AG04450 (cell line): ENCODE data around the gene FGD4. TPM values are rescaled to one million over a fixed set of nuclear protein-coding genes. Genes with fewer than 3 reads are reported as not detected.
A peak's percentile ranks its signal among the peaks of the same experiment; 100 is the strongest.

Experiments used
- CTCF ChIA-PET: fragments of 300-600, 350-600 bp; formaldehyde crosslinking; extraction: SDS; loops from one replicate; lab custom pipeline; 2022; ENCODE audit warnings: antibody characterized with exemption, inconsistent platforms; lab: Charles Lee
- POLR2A ChIA-PET: fragments of 350-600 bp; formaldehyde crosslinking; extraction: SDS; loops from one replicate; lab custom pipeline; 2021; ENCODE audit warnings: antibody characterized with exemption, inconsistent platforms; lab: Yijun Ruan, JAX
- DNase-seq: peaks from one replicate; pipeline ENCODE4 v3.0.0-alpha.2; 2011; ENCODE audit warnings: low read depth, low spot score
- H3K27ac ChIP-seq: one replicate; pipeline ENCODE4 v1.5.1; 2012; ENCODE audit warnings: low read depth, low read length, control low read depth
- H3K27me3 ChIP-seq: one replicate; pipeline ENCODE4 v1.6.0; 2012; ENCODE audit warnings: low read length; ENCODE audit not compliant: control insufficient read depth, insufficient read depth
- H3K4me3 ChIP-seq: 2 replicates; pipeline ENCODE4 v1.5.1; 2011; ENCODE audit warnings: mild to moderate bottlenecking, low read depth, low read length, control low read depth
- H3K9me3 ChIP-seq: 2 replicates; pipeline ENCODE4 v1.5.1; 2012; ENCODE audit warnings: low read length; ENCODE audit not compliant: control insufficient read depth, insufficient read depth
- polyA plus RNA-seq: library from polyadenylated mRNA; depleted of rRNA; stranded (reverse); fragments of >200 nt; gene quantifications from 2 replicates; pipeline ENCODE4 v1.2.3, GENCODE V29; 2011
- TF ChIP-seq, protein P1 (sequence below): IDR thresholded peaks from 2 replicates; pipeline ENCODE4 v1.5.1; 2011; ENCODE audit warnings: low read depth, low read length, control low read depth, inconsistent platforms

Gene FGD4
- polyA plus RNA-seq, 1 experiment: 5.1 TPM

DNA sequence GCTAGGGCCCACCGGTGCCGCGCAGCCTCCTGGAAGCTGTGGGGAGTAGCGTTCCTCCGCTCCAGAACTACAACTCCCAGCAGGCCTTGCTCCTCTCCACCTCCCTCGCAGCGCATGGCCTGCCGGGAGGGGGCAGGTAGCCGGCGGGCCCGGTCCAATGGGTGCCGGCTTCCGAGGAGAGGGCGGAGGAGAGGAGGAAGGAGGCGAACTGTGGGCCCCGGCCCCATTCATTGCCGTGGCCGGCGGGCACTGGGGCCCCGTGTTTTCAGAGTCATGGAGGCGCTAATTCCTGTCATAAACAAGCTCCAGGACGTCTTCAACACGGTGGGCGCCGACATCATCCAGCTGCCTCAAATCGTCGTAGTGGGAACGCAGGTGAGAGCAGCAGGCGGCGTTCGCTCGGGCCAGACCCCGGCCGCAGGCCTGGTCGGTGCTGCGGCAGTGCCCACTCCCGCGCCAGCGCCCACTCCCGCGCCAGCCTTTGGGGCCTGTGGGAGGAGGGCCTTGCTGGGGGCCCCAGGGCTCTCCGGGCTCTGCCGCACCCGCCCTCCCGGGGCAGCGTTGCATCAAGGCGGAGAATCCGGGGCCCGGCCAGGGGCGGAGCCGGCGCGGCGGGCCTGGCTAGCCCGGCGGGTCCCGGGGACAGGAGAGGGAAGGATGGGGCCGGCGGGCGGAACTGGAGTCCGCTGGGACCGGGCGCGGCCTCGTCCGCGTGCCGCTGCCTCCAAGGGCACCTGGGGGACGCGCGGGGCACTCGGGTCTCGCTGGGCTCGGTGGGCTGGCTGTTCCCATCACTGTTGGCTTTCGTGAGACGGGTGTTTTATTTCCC is 279.9 kb downstream of the FGD4 start, which contains the start of gene DNM1L:
Gene DNM1L (plus strand): TSS at position 211 of the 829 bp plus-strand sequence. CDS start 63 bp downstream, at position 274.
- peak; percentile 90 for DNase-seq
- TF ChIP-seq, protein P1, sequence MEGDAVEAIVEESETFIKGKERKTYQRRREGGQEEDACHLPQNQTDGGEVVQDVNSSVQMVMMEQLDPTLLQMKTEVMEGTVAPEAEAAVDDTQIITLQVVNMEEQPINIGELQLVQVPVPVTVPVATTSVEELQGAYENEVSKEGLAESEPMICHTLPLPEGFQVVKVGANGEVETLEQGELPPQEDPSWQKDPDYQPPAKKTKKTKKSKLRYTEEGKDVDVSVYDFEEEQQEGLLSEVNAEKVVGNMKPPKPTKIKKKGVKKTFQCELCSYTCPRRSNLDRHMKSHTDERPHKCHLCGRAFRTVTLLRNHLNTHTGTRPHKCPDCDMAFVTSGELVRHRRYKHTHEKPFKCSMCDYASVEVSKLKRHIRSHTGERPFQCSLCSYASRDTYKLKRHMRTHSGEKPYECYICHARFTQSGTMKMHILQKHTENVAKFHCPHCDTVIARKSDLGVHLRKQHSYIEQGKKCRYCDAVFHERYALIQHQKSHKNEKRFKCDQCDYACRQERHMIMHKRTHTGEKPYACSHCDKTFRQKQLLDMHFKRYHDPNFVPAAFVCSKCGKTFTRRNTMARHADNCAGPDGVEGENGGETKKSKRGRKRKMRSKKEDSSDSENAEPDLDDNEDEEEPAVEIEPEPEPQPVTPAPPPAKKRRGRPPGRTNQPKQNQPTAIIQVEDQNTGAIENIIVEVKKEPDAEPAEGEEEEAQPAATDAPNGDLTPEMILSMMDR: no peak
- peak within 1 kb of the TSS; percentile 80 for H3K27ac ChIP-seq
- peaks cover 3% of the 10 kb centered on the region; the same call in 1 of the 2 replicates for H3K9me3 ChIP-seq
- no peaks in the 10 kb centered on the region for H3K27me3 ChIP-seq
- ChIA-PET CTCF (no interaction called here), POLR2A (interaction anchor here (0.5 to 2.5 kb wide), 6 partner anchors 38 to 1026 kb away, joined by 3 to 10 read pairs (median 6); no protein-coding TSS in a partner anchor)
- H3K4me3 ChIP-seq: peak within 1 kb of the TSS; percentile 85

DNA sequence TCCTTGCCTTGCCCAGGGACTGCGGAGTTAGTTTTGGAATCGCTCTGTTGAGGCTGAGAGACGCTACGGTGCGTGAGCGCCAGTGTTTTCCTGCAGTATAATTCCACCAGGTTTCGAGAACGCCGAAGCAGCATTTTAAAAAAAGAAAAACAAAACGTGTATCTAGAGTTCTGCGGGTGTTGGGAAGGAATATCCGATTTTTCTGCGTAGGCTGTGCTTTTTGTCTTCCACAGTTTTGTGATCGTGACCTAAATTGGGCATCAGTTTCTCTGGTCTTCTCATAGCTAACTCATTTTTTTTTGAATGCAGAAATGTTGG is 280.5 kb downstream of the FGD4 start:
- no peak for DNase-seq
- Histone ChIP-seq H3K27ac (peak overlapping the region; percentile 80), H3K4me3 (peak overlapping the region; percentile 85), H3K9me3 (peaks cover 3% of the 10 kb centered on the region; the same call in 1 of the 2 replicates), H3K27me3 (no peaks in the 10 kb centered on the region)
- TF ChIP-seq, protein P1: no peak
- CTCF ChIA-PET: no interaction called here
- POLR2A ChIA-PET: no interaction called here

DNA sequence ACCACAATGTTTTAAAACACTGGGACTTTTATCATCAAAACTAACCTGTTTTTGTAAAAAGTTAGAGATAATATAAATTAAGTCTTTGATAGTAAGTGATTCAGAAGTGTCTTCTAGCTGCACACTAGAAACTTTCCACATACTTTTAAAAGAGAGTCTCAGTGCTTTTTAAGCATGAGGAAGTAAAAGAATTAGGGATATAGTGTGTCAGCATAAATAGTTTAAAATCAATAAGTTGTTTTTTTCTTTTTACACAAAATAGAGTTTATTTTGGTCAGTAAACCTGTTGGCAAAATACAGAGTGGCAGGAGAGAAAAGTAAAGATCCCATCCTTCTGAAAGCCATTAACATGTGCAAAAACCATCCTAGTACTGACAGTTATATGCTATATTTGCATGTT is 281.4 kb downstream of the FGD4 start:
- POLR2A ChIA-PET: no interaction called here
- peaks cover 3% of the 10 kb centered on the region; the same call in 1 of the 2 replicates for H3K9me3 ChIP-seq
- TF ChIP-seq, protein P1: no peak
- DNase-seq: no peak
- H3K27ac ChIP-seq: no peak overlapping the region
- H3K27me3 ChIP-seq: no peaks in the 10 kb centered on the region
- H3K4me3 ChIP-seq: peak overlapping the region; percentile 85
- CTCF ChIA-PET: no interaction called here

DNA sequence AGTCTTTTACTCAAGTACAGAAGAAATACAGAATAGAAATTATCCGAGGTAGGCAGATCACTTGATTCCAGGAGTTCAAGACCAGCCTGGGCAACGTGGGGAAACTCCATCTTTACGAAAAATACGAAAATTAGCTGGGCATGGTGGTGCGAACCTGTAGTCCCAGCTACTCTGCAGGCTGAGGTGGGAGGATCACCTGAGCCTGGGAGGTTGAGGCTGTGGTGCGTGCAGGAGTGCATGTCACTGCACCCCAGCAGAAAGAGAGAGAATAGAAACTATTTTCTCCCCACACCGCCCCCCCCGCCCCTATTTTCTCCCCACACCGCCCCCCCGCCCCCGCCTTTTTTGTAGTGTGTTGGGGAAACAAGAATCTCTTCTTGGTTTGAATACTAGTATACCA is 281.9 kb downstream of the FGD4 start:
- POLR2A ChIA-PET: no interaction called here
- DNase-seq: no peak
- H3K4me3 ChIP-seq: peak overlapping the region; percentile 85; the same call in 1 of the 2 replicates
- no peak overlapping the region for H3K27ac ChIP-seq
- H3K27me3 ChIP-seq: no peaks in the 10 kb centered on the region
- CTCF ChIA-PET: no interaction called here
- H3K9me3 ChIP-seq: peaks cover 3% of the 10 kb centered on the region; the same call in 1 of the 2 replicates
- TF ChIP-seq, protein P1: no peak

DNA sequence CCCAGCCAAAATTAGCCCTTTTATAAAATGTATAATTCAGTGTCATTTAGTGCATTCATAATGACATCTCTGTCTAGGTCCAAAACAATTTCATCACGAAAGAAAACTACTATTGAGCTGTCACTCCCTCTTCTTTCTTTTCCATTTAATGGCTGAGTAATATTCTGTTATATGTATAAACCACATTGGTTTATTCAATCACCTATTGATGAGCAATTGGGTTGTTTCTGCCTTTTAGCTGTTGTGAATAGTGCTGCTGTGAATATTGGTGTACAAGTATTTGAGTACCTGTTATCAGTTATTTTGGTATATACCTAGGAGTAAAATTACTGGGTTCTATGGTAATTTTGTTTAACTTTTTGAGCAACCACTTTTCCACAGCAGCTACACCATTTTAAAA is 287.0 kb downstream of the FGD4 start:
- Histone ChIP-seq H3K27me3 (no peaks in the 10 kb centered on the region), H3K4me3 (no peak overlapping the region), H3K27ac (no peak overlapping the region), H3K9me3 (no peaks in the 10 kb centered on the region; the same call in 1 of the 2 replicates)
- DNase-seq: no peak
- CTCF ChIA-PET: interaction anchor here (0.7 to 1.2 kb wide), 2 partner anchors 14 to 626 kb away, joined by 3 read pairs; no protein-coding TSS in a partner anchor
- TF ChIP-seq, protein P1: no peak
- POLR2A ChIA-PET: no interaction called here
